Testis (tissue), 2 donors: ENCODE data around the gene BGN.

Experiments used
- POLR2A ChIP-seq: fragments of 450-650 bp; IDR thresholded peaks from one replicate; pipeline ENCODE4 v1.6.1; 2017; ENCODE audit warnings: antibody characterized with exemption, mild to moderate bottlenecking, moderate library complexity
- TF ChIP-seq, protein P1 (sequence below), 3 experiments: fragments of 450-650 bp in 2 of 3; fragments of 200-600 bp in 1 of 3; sonication (generic) in 1 of 3; IDR thresholded peaks; one replicate each; pipeline ENCODE4 v1.5.1; 2016 to 2019; ENCODE audit warnings: antibody characterized with exemption in 3 of 3, mild to moderate bottlenecking in 2 of 3, moderate library complexity in 1 of 3

DNA sequence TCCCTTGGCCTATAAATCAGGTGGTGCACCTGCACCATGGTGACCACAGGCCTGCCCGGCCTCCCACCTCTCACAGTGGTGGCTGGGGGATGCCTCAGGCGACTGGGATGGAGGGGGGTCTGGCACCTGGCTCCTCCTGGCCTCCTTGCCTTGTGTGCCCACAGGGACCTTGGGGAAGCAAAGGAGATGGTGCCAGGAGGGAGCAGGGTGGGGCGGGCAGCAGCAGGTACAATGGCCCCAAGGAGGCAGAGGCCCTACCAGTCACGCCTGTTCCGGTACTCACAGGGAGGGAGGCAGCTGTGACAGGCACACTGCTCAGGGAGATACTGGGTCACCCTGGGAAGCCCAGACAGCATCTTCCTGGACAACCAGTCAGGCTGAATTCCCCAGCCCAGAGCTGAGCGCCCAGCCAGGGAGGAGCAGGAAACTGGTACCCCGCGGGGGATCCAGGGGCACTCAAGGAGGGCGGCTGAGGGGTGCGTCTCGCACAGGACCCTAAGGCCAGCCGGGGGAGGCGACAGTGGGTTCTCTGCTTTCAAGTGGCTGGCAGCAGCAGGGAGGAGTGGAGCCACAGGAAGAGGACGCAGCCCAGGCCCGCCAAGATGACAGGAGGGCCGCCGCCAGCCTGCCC, 47.7 kb upstream of the BGN start:
- TF ChIP-seq, protein P1, sequence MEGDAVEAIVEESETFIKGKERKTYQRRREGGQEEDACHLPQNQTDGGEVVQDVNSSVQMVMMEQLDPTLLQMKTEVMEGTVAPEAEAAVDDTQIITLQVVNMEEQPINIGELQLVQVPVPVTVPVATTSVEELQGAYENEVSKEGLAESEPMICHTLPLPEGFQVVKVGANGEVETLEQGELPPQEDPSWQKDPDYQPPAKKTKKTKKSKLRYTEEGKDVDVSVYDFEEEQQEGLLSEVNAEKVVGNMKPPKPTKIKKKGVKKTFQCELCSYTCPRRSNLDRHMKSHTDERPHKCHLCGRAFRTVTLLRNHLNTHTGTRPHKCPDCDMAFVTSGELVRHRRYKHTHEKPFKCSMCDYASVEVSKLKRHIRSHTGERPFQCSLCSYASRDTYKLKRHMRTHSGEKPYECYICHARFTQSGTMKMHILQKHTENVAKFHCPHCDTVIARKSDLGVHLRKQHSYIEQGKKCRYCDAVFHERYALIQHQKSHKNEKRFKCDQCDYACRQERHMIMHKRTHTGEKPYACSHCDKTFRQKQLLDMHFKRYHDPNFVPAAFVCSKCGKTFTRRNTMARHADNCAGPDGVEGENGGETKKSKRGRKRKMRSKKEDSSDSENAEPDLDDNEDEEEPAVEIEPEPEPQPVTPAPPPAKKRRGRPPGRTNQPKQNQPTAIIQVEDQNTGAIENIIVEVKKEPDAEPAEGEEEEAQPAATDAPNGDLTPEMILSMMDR (IDR thresholded peaks at IDR 0.05) = no peak
- no peak for TF ChIP-seq POLR2A
